Gastroesophageal sphincter (tissue), 4 donors: ENCODE data around the gene GGT6. TPM values are rescaled to one million over a fixed set of nuclear protein-coding genes. Genes with fewer than 3 reads are reported as not detected.

ENCODE experiments used
- ATAC-seq: fragments of 150-250 bp; one replicate; pipeline ENCODE4 v1.9.1; 2016; ENCODE audit warnings: mild to moderate bottlenecking, moderate library complexity
- H3K27ac ChIP-seq, 4 donors: fragments of 200-600 bp; sonication (generic) in 3 of 4; 1 replicate in 3 of 4; 2 replicates in 1 of 4; pipeline ENCODE4 v1.5.1; 2016 to 2019
- H3K27me3 ChIP-seq: fragments of 200-600 bp; sonication (generic); one replicate; pipeline ENCODE4 v1.5.1; 2019
- H3K36me3 ChIP-seq, 2 donors: fragments of 200-600 bp; sonication (generic); one replicate each; pipeline ENCODE4 v1.5.1; 2019; ENCODE audit warnings: control low read depth in 1 of 2
- H3K4me1 ChIP-seq, 3 donors: fragments of 200-600 bp; sonication (generic); 1 replicate in 2 of 3; 2 replicates in 1 of 3; pipeline ENCODE4 v1.5.1; 2016 to 2019; ENCODE audit warnings: control low read depth in 2 of 3
- H3K4me3 ChIP-seq, 2 donors: fragments of 200-600 bp; sonication (generic); one replicate each; pipeline ENCODE4 v1.5.1; 2019; ENCODE audit warnings: mild to moderate bottlenecking in 1 of 2, moderate library complexity in 1 of 2
- H3K9me3 ChIP-seq, 3 donors: fragments of 200-600 bp; sonication (generic); one replicate each; pipeline ENCODE4 v1.5.1; 2017 to 2019; ENCODE audit warnings: control low read depth in 2 of 3
- CTCF ChIP-seq, 4 experiments: fragments of 200-600 bp in 2 of 4; fragments of 450-650 bp in 2 of 4; sonication (generic) in 1 of 4; IDR thresholded peaks; one replicate each; pipeline ENCODE4 v1.5.1; 2017 to 2019; ENCODE audit warnings: antibody characterized with exemption in 4 of 4, mild to moderate bottlenecking in 2 of 4, moderate library complexity in 2 of 4
- EP300 ChIP-seq: sonication (generic); formaldehyde crosslinking; IDR thresholded peaks from one replicate; pipeline ENCODE4 v1.6.1; 2017; ENCODE audit warnings: antibody characterized with exemption, mild to moderate bottlenecking
- POLR2A ChIP-seq, 2 donors: fragments of 450-650 bp; IDR thresholded peaks; one replicate each; pipeline ENCODE4 v1.6.1; 2017; ENCODE audit warnings: antibody characterized with exemption in 2 of 2, mild to moderate bottlenecking in 2 of 2, moderate library complexity in 1 of 2
- POLR2AphosphoS5 ChIP-seq: sonication (generic); formaldehyde crosslinking; IDR thresholded peaks from one replicate; pipeline ENCODE4 v1.6.1; 2017; ENCODE audit warnings: antibody characterized with exemption
- WGBS, 2 donors: methylation state at CpG; one replicate each; pipeline ENCODE4 v1.1.5; 2018; ENCODE audit warnings: low coverage in 1 of 2; 5-methylcytosine and 5-hydroxymethylcytosine counted together
- total RNA-seq, 4 donors: library from RNA; depleted of rRNA; stranded (reverse); fragments of >200 nt; gene quantifications; one replicate each; pipeline ENCODE4 v1.1.0, GENCODE V29; 2016

Gene GGT6
- total RNA-seq, 4 donors from 2014 or later = 0.27 to 5.9 (median 0.47) TPM; not detected in 1

- peaks cover 24% of the 10 kb centered on the region for H3K27me3 ChIP-seq
- WGBS, 2 donors = 40 to 58% methylated on average over 1 to 2 of the region's 27 CpGs
- no peaks in the 10 kb centered on the region for H3K9me3 ChIP-seq
- H3K27ac ChIP-seq = peak overlapping the region in 3 of 4 donors; percentile 71 to 80 (median 75)
- TF ChIP-seq POLR2A (IDR thresholded peaks at IDR 0.05) (no peak), POLR2AphosphoS5 (no peak), CTCF (IDR thresholded peaks at IDR 0.05) (no peak), EP300 (no peak)
- H3K36me3 ChIP-seq = peaks cover 0 to 28% of the 10 kb centered on the region in 2 donors
- H3K4me1 ChIP-seq = peaks cover 0 to 79% (median 36%) of the 10 kb centered on the region in 3 donors
- no peak overlapping the region for H3K4me3 ChIP-seq
- no peak for ATAC-seq
Observed at GRCh38 chr17:4534928-4535666, 25.3 kb downstream of the GGT6 start.

- peak overlapping the region in 1 of 2 donors; percentile 12 for H3K4me3 ChIP-seq
- 40 to 70% methylated on average over 1 to 2 of the region's 17 CpGs for WGBS, 2 donors
- TF ChIP-seq EP300 = no peak
- TF ChIP-seq POLR2A (IDR thresholded peaks at IDR 0.05) = no peak
- no peak for TF ChIP-seq CTCF (IDR thresholded peaks at IDR 0.05)
- TF ChIP-seq POLR2AphosphoS5 = no peak
- peaks cover 0 to 22% of the 10 kb centered on the region in 2 donors for H3K36me3 ChIP-seq
- H3K27ac ChIP-seq = peak overlapping the region in 3 of 4 donors; percentile 71 to 80 (median 75)
- peaks cover 24% of the 10 kb centered on the region for H3K27me3 ChIP-seq
- peaks cover 0 to 79% (median 36%) of the 10 kb centered on the region in 3 donors for H3K4me1 ChIP-seq
- no peaks in the 10 kb centered on the region for H3K9me3 ChIP-seq
- no peak for ATAC-seq
Observed at GRCh38 chr17:4534515-4534914, 25.9 kb downstream of the GGT6 start.

- Histone ChIP-seq H3K27me3 (peaks cover 24% of the 10 kb centered on the region), H3K27ac (peak overlapping the region in 3 of 4 donors; percentile 71 to 80 (median 75)), H3K4me3 (no peak overlapping the region), H3K4me1 (peaks cover 0 to 76% (median 36%) of the 10 kb centered on the region in 3 donors), H3K36me3 (peaks cover 0 to 15% of the 10 kb centered on the region in 2 donors), H3K9me3 (no peaks in the 10 kb centered on the region)
- no peak for ATAC-seq
- TF ChIP-seq EP300 (no peak), POLR2A (IDR thresholded peaks at IDR 0.05) (no peak), POLR2AphosphoS5 (no peak), CTCF (IDR thresholded peaks at IDR 0.05) (peak in 1 of 4 experiments; percentile 5)
- 40% methylated on average over 1 of the region's 23 CpGs; no CpG with 5 or more reads in 1 of the 2 donors for WGBS, 2 donors
Observed at GRCh38 chr17:4533523-4534504, 26.6 kb downstream of the GGT6 start.

- Histone ChIP-seq H3K27me3 (peaks cover 24% of the 10 kb centered on the region), H3K36me3 (peaks cover 0 to 7% of the 10 kb centered on the region in 2 donors), H3K9me3 (no peaks in the 10 kb centered on the region), H3K27ac (peak overlapping the region in 3 of 4 donors; percentile 71 to 80 (median 75)), H3K4me1 (peaks cover 0 to 75% (median 28%) of the 10 kb centered on the region in 3 donors), H3K4me3 (no peak overlapping the region)
- no peak for ATAC-seq
- WGBS, 2 donors = no CpG with 5 or more reads among the region's 33 CpGs
- TF ChIP-seq POLR2AphosphoS5 (no peak), POLR2A (IDR thresholded peaks at IDR 0.05) (no peak), EP300 (no peak), CTCF (IDR thresholded peaks at IDR 0.05) (no peak)
Observed at GRCh38 chr17:4532860-4533522, 27.4 kb downstream of the GGT6 start.
